Heart left ventricle (tissue), 13 donors: Measurements from ENCODE around the gene USH1C.

Source experiments
- POLR2A ChIP-seq, 2 donors: fragments of 450-650 bp; IDR thresholded peaks; one replicate each; pipeline ENCODE4 v1.6.1; 2017; ENCODE audit warnings: antibody characterized with exemption in 2 of 2, mild to moderate bottlenecking in 2 of 2, moderate library complexity in 2 of 2
- TF ChIP-seq, protein P1 (sequence below), 12 donors: fragments of 200-600 bp; sonication (generic) in 4 of 12; IDR thresholded peaks; one replicate each; pipeline versions ENCODE4 v1.5.0 to v1.8.0; 2018 to 2022; ENCODE audit warnings: antibody characterized with exemption in 12 of 12, mild to moderate bottlenecking in 5 of 12
- donor health status: ischemic (EF 13 %, LVEDD 7.1; RV severe dilation, severe dysfunction).
- donor health status: DM: no; HTN: yes; CAD: no.
- donor health status: DM: no; HTN: no; CAD: no.
- donor health status: ischemic (EF 25% LVEDD 6.9; RV normal size, moderate dysfunction).
- donor health status: ischemic (EF 25% LVEDD 5.7; RV mildly dilated, moderate dysfunction).
- donor health status: ischemic (EF 35%, LVEDD 5.7; RV mildly dilated, moderate dysfunction).
- donor health status: nonischemic (EF 11% LVEDD 7.7; RV severe dilation, severe dysfunction).
- donor health status: DM: yes; HTN: yes; CAD: no.
- donor health status: PGD.
- donor health status: ischemic (EF 29% LVEDD 5.4; RV normal size, mild dysfunction).
- donor health status: nonischemic (EF 23%, LVEDD 6.1; RV moderate dilation, normal function).

DNA sequence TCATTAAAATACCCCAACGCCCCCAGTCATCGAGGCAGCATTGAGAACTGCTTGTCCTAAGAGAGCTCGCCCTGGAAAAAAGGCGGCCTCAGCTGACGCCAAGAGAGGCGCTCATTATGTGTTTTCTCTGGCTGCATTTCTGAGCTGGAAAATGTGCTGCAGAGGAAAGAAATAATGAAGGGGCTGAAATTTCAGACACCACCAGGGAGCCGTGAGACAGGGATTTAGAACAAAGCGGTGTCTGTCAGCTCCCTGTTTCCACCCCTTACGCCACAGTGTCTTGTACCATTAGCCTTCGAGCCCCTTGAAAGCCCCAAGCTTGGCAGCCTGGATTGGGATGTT lies 14.4 kb downstream of the USH1C start:
- TF ChIP-seq, protein P1, sequence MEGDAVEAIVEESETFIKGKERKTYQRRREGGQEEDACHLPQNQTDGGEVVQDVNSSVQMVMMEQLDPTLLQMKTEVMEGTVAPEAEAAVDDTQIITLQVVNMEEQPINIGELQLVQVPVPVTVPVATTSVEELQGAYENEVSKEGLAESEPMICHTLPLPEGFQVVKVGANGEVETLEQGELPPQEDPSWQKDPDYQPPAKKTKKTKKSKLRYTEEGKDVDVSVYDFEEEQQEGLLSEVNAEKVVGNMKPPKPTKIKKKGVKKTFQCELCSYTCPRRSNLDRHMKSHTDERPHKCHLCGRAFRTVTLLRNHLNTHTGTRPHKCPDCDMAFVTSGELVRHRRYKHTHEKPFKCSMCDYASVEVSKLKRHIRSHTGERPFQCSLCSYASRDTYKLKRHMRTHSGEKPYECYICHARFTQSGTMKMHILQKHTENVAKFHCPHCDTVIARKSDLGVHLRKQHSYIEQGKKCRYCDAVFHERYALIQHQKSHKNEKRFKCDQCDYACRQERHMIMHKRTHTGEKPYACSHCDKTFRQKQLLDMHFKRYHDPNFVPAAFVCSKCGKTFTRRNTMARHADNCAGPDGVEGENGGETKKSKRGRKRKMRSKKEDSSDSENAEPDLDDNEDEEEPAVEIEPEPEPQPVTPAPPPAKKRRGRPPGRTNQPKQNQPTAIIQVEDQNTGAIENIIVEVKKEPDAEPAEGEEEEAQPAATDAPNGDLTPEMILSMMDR (IDR thresholded peaks at IDR 0.05) = no peak
- no peak for TF ChIP-seq POLR2A (IDR thresholded peaks at IDR 0.05)
